MM.1S (cell line): Measurements from ENCODE around the gene MBP.

Experiments used
- DNase-seq: peaks from one replicate; pipeline ENCODE4 v3.0.0-alpha.2; 2015
- H2AFZ ChIP-seq: fragments of 300-600 bp; sonication (generic); 2 replicates; pipeline ENCODE4 v1.6.0; 2016; ENCODE audit warnings: antibody characterized with exemption, low read length
- H3F3A ChIP-seq: fragments of 300-600 bp; sonication (generic); 2 replicates; pipeline ENCODE4 v1.6.1; 2016; ENCODE audit warnings: mild to moderate bottlenecking, antibody characterized with exemption, low read length, moderate library complexity, mixed read lengths; ENCODE audit not compliant: insufficient read depth
- H3K27ac ChIP-seq: fragments of 300-600 bp; sonication (generic); 2 replicates; pipeline ENCODE4 v1.5.1; 2016; ENCODE audit warnings: mild to moderate bottlenecking, low read length
- H3K27me3 ChIP-seq: fragments of 300-600 bp; sonication (generic); replicated peaks from 2 replicates; pipeline ENCODE4 v1.6.0; 2016; ENCODE audit warnings: low read length; ENCODE audit not compliant: insufficient read depth
- H3K36me3 ChIP-seq: fragments of 300-600 bp; sonication (generic); replicated peaks from 2 replicates; pipeline ENCODE4 v1.6.1; 2016; ENCODE audit warnings: mild to moderate bottlenecking, low read length, mixed read lengths; ENCODE audit not compliant: insufficient read depth
- H3K4me1 ChIP-seq: fragments of 300-600 bp; sonication (generic); 2 replicates; pipeline ENCODE4 v1.6.1; 2016; ENCODE audit warnings: low read length, mixed read lengths
- H3K4me2 ChIP-seq: fragments of 300-600 bp; sonication (generic); 2 replicates; pipeline ENCODE4 v1.6.0; 2016; ENCODE audit warnings: low read depth, low read length
- H3K4me3 ChIP-seq: fragments of 300-600 bp; sonication (generic); 2 replicates; pipeline ENCODE4 v1.5.1; 2016; ENCODE audit warnings: low read length, mixed read lengths
- H3K79me2 ChIP-seq: fragments of 300-600 bp; sonication (generic); 2 replicates; pipeline ENCODE4 v1.6.1; 2016; ENCODE audit warnings: mixed run types, low read length, mixed read lengths
- H3K9ac ChIP-seq: fragments of 300-600 bp; sonication (generic); 2 replicates; pipeline ENCODE4 v1.6.1; 2016; ENCODE audit warnings: low read length, mixed read lengths
- H3K9me2 ChIP-seq: fragments of 300-600 bp; sonication (generic); replicated peaks from 2 replicates; pipeline ENCODE4 v1.6.1; 2016; ENCODE audit warnings: mild to moderate bottlenecking, low read length, mixed read lengths; ENCODE audit not compliant: insufficient read depth
- H3K9me3 ChIP-seq: fragments of 300-600 bp; sonication (generic); replicated peaks from 2 replicates; pipeline ENCODE4 v1.6.1; 2016; ENCODE audit warnings: mild to moderate bottlenecking, low read length, mixed read lengths; ENCODE audit not compliant: insufficient read depth
- H4K20me1 ChIP-seq: fragments of 300-600 bp; sonication (generic); 2 replicates; pipeline ENCODE4 v1.6.1; 2016; ENCODE audit warnings: mild to moderate bottlenecking, low read length, moderate library complexity, mixed read lengths; ENCODE audit not compliant: insufficient read depth
- CTCF ChIP-seq: fragments of 300-600 bp; sonication (generic); IDR thresholded peaks from 2 replicates; pipeline ENCODE4 v1.5.1; 2016; ENCODE audit warnings: antibody characterized with exemption, low read length, mixed read lengths
- EZH2 ChIP-seq: fragments of 300-600 bp; sonication (generic); optimal IDR thresholded peaks from 2 replicates; pipeline ENCODE3; 2017; ENCODE audit warnings: low read depth, mild to moderate bottlenecking, antibody characterized with exemption, low read length, mixed read lengths
- EZH2phosphoT487 ChIP-seq: fragments of 300-600 bp; sonication (generic); IDR thresholded peaks from 2 replicates; pipeline ENCODE4 v1.6.1; 2018; ENCODE audit warnings: antibody characterized with exemption, low read length

MBP gene

GRCh38 chr18:76953156-76953555 lies 179.4 kb downstream of the MBP start:
- DNase-seq, result no peak

GRCh38 chr18:76952747-76953146 lies 179.8 kb downstream of the MBP start:
- H4K20me1 ChIP-seq, result no peaks in the 10 kb centered on the region
- no peaks in the 10 kb centered on the region for H3K79me2 ChIP-seq
- H3K9ac ChIP-seq, result no peak overlapping the region
- H3K4me2 ChIP-seq, result no peak overlapping the region
- no peak overlapping the region for H3K4me3 ChIP-seq
- no peaks in the 10 kb centered on the region for H3K9me2 ChIP-seq
- no peaks in the 10 kb centered on the region for H3K9me3 ChIP-seq
- no peak for DNase-seq
- H2AFZ ChIP-seq, result no peak overlapping the region
- no peaks in the 10 kb centered on the region for H3K4me1 ChIP-seq
- H3K27me3 ChIP-seq, result no peaks in the 10 kb centered on the region
- no peak overlapping the region for H3K27ac ChIP-seq
- TF ChIP-seq EZH2phosphoT487, result no peak
- no peak for TF ChIP-seq EZH2
- no peak for TF ChIP-seq CTCF
- no peaks in the 10 kb centered on the region for H3K36me3 ChIP-seq
- no peaks in the 10 kb centered on the region for H3F3A ChIP-seq

More at GRCh38 chr18:76953156-76953555, 179.4 kb downstream of the MBP start:
- Histone ChIP-seq H3K4me2 (no peak overlapping the region), H3K36me3 (no peaks in the 10 kb centered on the region), H3K79me2 (no peaks in the 10 kb centered on the region), H3K9ac (no peak overlapping the region), H3K27ac (no peak overlapping the region), H3K4me1 (no peaks in the 10 kb centered on the region), H3F3A (no peaks in the 10 kb centered on the region), H2AFZ (no peak overlapping the region), H3K27me3 (no peaks in the 10 kb centered on the region), H4K20me1 (no peaks in the 10 kb centered on the region), H3K4me3 (no peak overlapping the region), H3K9me3 (no peaks in the 10 kb centered on the region), H3K9me2 (no peaks in the 10 kb centered on the region)
- TF ChIP-seq CTCF (no peak), EZH2phosphoT487 (no peak), EZH2 (no peak)

- no peaks in the 10 kb centered on the region for H4K20me1 ChIP-seq
- no peaks in the 10 kb centered on the region for H3F3A ChIP-seq
- H3K9ac ChIP-seq, result no peak overlapping the region
- DNase-seq, result no peak
- no peaks in the 10 kb centered on the region for H3K79me2 ChIP-seq
- H3K4me1 ChIP-seq, result no peaks in the 10 kb centered on the region
- H3K4me2 ChIP-seq, result no peak overlapping the region
- no peaks in the 10 kb centered on the region for H3K9me3 ChIP-seq
- TF ChIP-seq EZH2 (no peak), CTCF (no peak), EZH2phosphoT487 (no peak)
- no peaks in the 10 kb centered on the region for H3K9me2 ChIP-seq
- no peaks in the 10 kb centered on the region for H3K27me3 ChIP-seq
- no peak overlapping the region for H3K27ac ChIP-seq
- no peak overlapping the region for H2AFZ ChIP-seq
- H3K4me3 ChIP-seq, result no peak overlapping the region
- no peaks in the 10 kb centered on the region for H3K36me3 ChIP-seq
Measured at GRCh38 chr18:76951456-76952247, 180.9 kb downstream of the MBP start.
